Stomach (tissue), 9 donors: Measurements from ENCODE around the gene TTC39B. TPM values are rescaled to one million over a fixed set of nuclear protein-coding genes. Genes with fewer than 3 reads are reported as not detected.
A peak's percentile ranks its signal among the peaks of the same experiment; 100 is the strongest.

Experiments
- DNase-seq, 2 donors: peaks; one replicate each; pipeline versions ENCODE4 v3.0.0 to v3.0.0-alpha.2; 2013 to 2019
- H3K27ac ChIP-seq, 5 donors: fragments of 200-600 bp in 4 of 5; sonication (generic) in 4 of 5; one replicate each; pipeline ENCODE4 v1.5.1; 2013 to 2019; ENCODE audit warnings: mild to moderate bottlenecking in 1 of 5, moderate library complexity in 1 of 5
- H3K27me3 ChIP-seq, 3 donors: fragments of 200-600 bp; sonication (generic); one replicate each; pipeline ENCODE4 v1.5.1; 2017 to 2019; ENCODE audit warnings: mixed run types in 1 of 3
- H3K36me3 ChIP-seq, 4 donors: fragments of 200-600 bp; sonication (generic); 1 replicate in 3 of 4; 2 replicates in 1 of 4; pipeline ENCODE4 v1.5.1; 2016 to 2019
- H3K4me1 ChIP-seq, 4 donors: fragments of 200-600 bp; sonication (generic); one replicate each; pipeline ENCODE4 v1.5.1; 2016 to 2019
- H3K4me3 ChIP-seq, 4 donors: fragments of 200-600 bp; sonication (generic) in 3 of 4; one replicate each; pipeline ENCODE4 v1.5.1; 2016 to 2019; ENCODE audit warnings: mild to moderate bottlenecking in 1 of 4
- H3K9me3 ChIP-seq, 4 donors: fragments of 200-600 bp; sonication (generic); one replicate each; pipeline ENCODE4 v1.5.1; 2016 to 2019
- EP300 ChIP-seq: sonication (generic); formaldehyde crosslinking; IDR thresholded peaks from one replicate; pipeline ENCODE4 v1.6.1; 2017; ENCODE audit warnings: antibody characterized with exemption
- POLR2A ChIP-seq, 4 donors: fragments of 450-650 bp; IDR thresholded peaks; one replicate each; pipeline ENCODE4 v1.6.1; 2016; ENCODE audit warnings: antibody characterized with exemption in 4 of 4, control low read depth in 2 of 4, mild to moderate bottlenecking in 1 of 4, moderate library complexity in 1 of 4
- POLR2AphosphoS5 ChIP-seq, 3 donors: sonication (generic); formaldehyde crosslinking; IDR thresholded peaks; one replicate each; pipeline ENCODE4 v1.6.1; 2016; ENCODE audit warnings: antibody characterized with exemption in 3 of 3
- WGBS, 5 donors: extraction: QIAGEN DNeasy Blood & Tissue Kit in 3 of 5; methylation state at CpG; one replicate each; pipeline versions ENCODE4 v1.1.5 to v1.1.7; 2013 to 2018; 5-methylcytosine and 5-hydroxymethylcytosine counted together
- intact Hi-C: fragments of 100-400 bp; cut with DNase I; formaldehyde crosslinking; loops from one replicate; pipeline ENCODE4 v1.15.1; 2023; ENCODE audit warnings: low total_unique reads
- polyA plus RNA-seq, 3 donors: library from polyadenylated mRNA; stranded (reverse); fragments of 200-250 nt; gene quantifications; one replicate each; pipeline ENCODE4 v1.2.3, GENCODE V29; 2013
- total RNA-seq, 5 donors: library from RNA; depleted of rRNA; stranded (reverse); fragments of >200 nt; gene quantifications; one replicate each; pipeline versions ENCODE4 v1.1.0 to v1.2.3, GENCODE V29; 2014 to 2016
- TF ChIP-seq, protein P1 (sequence below), 7 experiments: fragments of 450-650 bp in 4 of 7; fragments of 200-600 bp in 3 of 7; sonication (generic) in 3 of 7; IDR thresholded peaks; one replicate each; pipeline ENCODE4 v1.5.1; 2016 to 2019; ENCODE audit warnings: antibody characterized with exemption in 7 of 7, control low read depth in 2 of 7, mild to moderate bottlenecking in 1 of 7
- donor health status: healthy with polysubstance abuse.
- donor health status: Bipolar disorder and iron deficiency.
- donor health status: healthy.

Gene TTC39B
- total and polyA plus RNA-seq, 8 donors, result 2.0 to 35.4 (median 6.6) TPM

DNA sequence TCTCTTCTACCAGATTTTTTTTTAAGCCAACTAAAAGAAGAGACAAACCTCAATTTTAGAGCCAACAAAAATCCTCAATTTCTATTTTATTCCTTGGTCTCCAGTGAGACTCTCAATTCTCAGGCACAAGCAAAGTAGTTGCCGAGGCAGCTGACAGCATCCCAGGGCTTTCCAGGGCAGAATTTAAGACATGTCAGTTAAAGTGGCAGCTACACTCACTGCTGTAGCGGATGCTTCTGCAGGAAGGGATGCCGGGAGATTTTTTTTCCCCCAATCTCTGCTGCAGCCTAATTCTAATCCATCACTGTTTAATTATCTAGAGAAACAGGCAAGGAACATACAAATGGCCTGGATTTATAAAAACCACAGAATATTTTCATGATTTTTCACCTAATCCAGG lies 57.0 kb downstream of the TTC39B start:
- Histone ChIP-seq H3K36me3 (no peaks in the 10 kb centered on the region), H3K27me3 (no peaks in the 10 kb centered on the region), H3K4me3 (no peak overlapping the region), H3K27ac (peak overlapping the region in 3 of 5 donors; percentile 28 to 52 (median 35)), H3K9me3 (no peaks in the 10 kb centered on the region), H3K4me1 (peaks cover 0 to 19% (median 11%) of the 10 kb centered on the region in 4 donors)
- intact Hi-C loops, result no loop called here
- no peak for TF ChIP-seq EP300
- DNase-seq, result peak in 1 of 2 donors; percentile 17
- WGBS, 5 donors, result 70 to 79% (median 74%) methylated on average over 3 of the region's 3 CpGs

DNA sequence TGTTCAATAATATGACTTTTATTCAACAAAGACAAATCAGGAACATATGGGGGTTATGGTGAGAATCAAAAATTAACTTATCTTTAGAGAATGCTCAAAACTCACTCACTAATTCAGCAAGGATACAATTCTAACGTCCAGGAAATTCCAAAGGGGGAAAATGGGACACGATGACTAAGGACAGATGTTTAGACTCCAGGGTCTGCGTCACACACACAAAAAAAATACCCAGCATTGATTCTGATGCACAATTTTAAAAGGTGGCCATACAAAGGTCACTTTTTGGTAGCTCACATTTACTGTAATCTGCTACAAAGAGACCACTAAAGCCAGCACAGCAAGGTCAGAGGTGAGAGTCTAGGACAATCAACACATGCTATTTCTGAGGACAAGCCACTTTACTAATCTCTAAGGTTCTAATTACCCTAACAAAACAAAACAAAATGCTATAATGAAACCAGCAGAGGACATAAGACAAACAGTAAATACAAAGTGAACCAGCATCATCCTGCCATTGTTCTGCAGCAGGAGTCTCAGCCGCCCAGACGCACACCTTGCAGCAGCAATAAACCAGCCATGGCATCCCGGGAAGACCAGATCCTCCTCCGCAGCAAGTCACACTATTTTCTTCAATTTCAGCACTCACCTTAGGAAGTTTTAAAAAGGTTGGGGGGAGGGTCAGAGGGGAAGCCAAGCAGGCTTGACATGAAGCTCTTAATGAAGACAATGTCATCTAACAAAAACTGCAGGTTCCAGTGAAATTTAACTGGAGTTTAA lies 57.8 kb downstream of the TTC39B start:
- intact Hi-C loops, result no loop called here
- Histone ChIP-seq H3K9me3 (no peaks in the 10 kb centered on the region), H3K4me3 (no peak overlapping the region), H3K4me1 (peaks cover 0 to 26% (median 14%) of the 10 kb centered on the region in 4 donors), H3K36me3 (no peaks in the 10 kb centered on the region), H3K27me3 (no peaks in the 10 kb centered on the region), H3K27ac (peak overlapping the region in 3 of 5 donors; percentile 28 to 52 (median 35))
- peak in 1 of 2 donors; percentile 30 for DNase-seq
- TF ChIP-seq, protein P1, sequence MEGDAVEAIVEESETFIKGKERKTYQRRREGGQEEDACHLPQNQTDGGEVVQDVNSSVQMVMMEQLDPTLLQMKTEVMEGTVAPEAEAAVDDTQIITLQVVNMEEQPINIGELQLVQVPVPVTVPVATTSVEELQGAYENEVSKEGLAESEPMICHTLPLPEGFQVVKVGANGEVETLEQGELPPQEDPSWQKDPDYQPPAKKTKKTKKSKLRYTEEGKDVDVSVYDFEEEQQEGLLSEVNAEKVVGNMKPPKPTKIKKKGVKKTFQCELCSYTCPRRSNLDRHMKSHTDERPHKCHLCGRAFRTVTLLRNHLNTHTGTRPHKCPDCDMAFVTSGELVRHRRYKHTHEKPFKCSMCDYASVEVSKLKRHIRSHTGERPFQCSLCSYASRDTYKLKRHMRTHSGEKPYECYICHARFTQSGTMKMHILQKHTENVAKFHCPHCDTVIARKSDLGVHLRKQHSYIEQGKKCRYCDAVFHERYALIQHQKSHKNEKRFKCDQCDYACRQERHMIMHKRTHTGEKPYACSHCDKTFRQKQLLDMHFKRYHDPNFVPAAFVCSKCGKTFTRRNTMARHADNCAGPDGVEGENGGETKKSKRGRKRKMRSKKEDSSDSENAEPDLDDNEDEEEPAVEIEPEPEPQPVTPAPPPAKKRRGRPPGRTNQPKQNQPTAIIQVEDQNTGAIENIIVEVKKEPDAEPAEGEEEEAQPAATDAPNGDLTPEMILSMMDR (IDR thresholded peaks at IDR 0.05), result no peak
- TF ChIP-seq POLR2AphosphoS5 (IDR thresholded peaks at IDR 0.05) (no peak), EP300 (no peak), POLR2A (IDR thresholded peaks at IDR 0.05) (no peak)
- 71 to 77% (median 72%) methylated on average over 7 of the region's 7 CpGs for WGBS, 5 donors

DNA sequence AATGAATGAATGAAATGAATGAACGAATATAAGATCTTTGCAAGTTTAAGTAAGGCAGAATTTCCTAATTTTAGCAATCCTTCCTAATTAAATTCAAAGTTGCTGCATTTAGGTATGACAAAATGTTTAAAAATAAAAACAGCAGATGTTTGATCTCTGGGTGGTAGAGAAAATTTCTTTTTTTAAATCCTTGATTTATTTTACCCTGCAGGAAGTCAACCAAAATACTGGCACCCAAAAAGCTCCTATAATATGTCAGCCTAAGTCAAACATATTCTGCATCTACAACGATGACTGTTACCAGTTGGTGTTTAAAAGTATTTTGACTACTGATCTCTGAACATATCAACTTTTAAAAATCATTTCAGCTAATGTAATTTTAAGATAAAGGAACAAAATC lies 58.4 kb downstream of the TTC39B start:
- H3K4me1 ChIP-seq, result peaks cover 0 to 32% (median 18%) of the 10 kb centered on the region in 4 donors
- no peaks in the 10 kb centered on the region for H3K9me3 ChIP-seq
- no peak overlapping the region for H3K4me3 ChIP-seq
- DNase-seq, result no peak
- H3K36me3 ChIP-seq, result no peaks in the 10 kb centered on the region
- 55 to 82% (median 78%) methylated on average over 2 of the region's 2 CpGs for WGBS, 5 donors
- TF ChIP-seq POLR2AphosphoS5 (IDR thresholded peaks at IDR 0.05) (no peak), EP300 (no peak), POLR2A (IDR thresholded peaks at IDR 0.05) (no peak)
- TF ChIP-seq, protein P1 (IDR thresholded peaks at IDR 0.05), result no peak
- H3K27me3 ChIP-seq, result no peaks in the 10 kb centered on the region
- H3K27ac ChIP-seq, result no peak overlapping the region
- intact Hi-C loops, result no loop called here

DNA sequence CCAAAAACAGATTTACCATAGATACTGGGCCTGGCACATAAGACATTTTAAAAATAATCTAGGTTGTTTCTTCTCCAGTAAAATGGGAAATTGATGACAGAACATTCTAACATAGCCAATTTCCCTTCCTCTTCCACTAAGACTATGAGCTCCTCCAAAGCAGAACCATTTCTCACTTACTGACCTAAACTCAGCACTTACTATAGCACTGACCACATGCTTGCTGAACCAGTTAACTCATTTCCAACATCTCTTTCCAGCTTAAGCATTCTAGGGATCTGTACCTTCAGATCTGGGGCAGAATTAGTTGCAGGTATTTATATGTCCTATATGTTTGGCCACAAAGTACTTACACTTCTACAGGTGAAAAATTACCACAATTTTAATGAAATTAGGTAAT lies 58.9 kb downstream of the TTC39B start:
- intact Hi-C loops, result no loop called here
- peaks cover 0 to 37% (median 22%) of the 10 kb centered on the region in 4 donors for H3K4me1 ChIP-seq
- no peaks in the 10 kb centered on the region for H3K27me3 ChIP-seq
- H3K9me3 ChIP-seq, result no peaks in the 10 kb centered on the region
- H3K36me3 ChIP-seq, result no peaks in the 10 kb centered on the region
- no peak for DNase-seq
- no peak overlapping the region for H3K4me3 ChIP-seq
- H3K27ac ChIP-seq, result no peak overlapping the region
- no peak for TF ChIP-seq POLR2A (IDR thresholded peaks at IDR 0.05)
- TF ChIP-seq EP300, result no peak
- TF ChIP-seq POLR2AphosphoS5 (IDR thresholded peaks at IDR 0.05), result no peak
- TF ChIP-seq, protein P1 (IDR thresholded peaks at IDR 0.05), result no peak

DNA sequence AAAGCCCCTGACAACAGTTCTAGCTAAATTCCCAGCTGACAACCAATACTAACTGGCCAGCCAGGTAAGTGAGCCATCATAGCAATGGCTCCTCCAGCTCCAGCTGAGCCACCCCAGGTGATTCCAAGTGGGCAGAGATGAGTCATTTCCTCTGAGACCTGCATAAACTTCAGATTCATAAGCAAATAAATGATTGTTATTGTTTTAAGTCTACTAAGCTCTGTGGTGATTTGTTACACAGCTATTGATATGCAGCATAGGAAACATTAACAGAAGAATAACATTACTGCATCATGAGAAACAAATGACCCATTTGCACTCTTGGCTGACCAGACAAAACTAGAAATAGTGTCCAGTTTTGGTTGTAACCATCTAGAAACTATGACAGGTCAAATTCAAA lies 60.3 kb downstream of the TTC39B start:
- TF ChIP-seq POLR2A (IDR thresholded peaks at IDR 0.05) (no peak), POLR2AphosphoS5 (IDR thresholded peaks at IDR 0.05) (no peak)
- TF ChIP-seq, protein P1 (IDR thresholded peaks at IDR 0.05), result no peak
- H3K36me3 ChIP-seq, result no peaks in the 10 kb centered on the region
- intact Hi-C loops, result no loop called here
- no peaks in the 10 kb centered on the region for H3K9me3 ChIP-seq
- no peaks in the 10 kb centered on the region for H3K27me3 ChIP-seq
- H3K27ac ChIP-seq, result no peak overlapping the region
- H3K4me3 ChIP-seq, result no peak overlapping the region
- DNase-seq, result no peak
- peaks cover 0 to 38% (median 22%) of the 10 kb centered on the region in 4 donors for H3K4me1 ChIP-seq
